ENCODE data around the gene SLC35F5.

SLC35F5 gene

DNA sequence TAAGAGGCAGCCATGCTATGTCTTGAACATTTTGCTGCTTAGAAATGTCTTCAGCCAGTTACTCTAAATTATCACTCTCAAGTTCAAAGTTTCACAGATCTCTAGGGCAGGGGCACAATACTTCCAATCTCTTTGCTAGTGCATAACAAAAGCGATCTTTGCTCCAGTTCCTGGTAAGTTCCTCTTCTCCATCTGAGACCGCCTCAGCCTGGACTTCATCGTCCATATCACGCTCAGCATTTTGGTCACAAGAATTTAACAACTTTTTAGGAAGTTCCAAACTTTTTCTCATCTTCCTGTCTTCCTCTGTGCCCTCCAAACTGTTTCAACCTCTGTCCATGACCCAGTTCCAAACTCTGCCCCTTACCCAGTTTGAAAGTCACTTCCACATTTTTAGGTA is 8.8 kb upstream of the SLC35F5 start:
- no peak for TF ChIP-seq EZH2phosphoT487 (IDR thresholded peaks at IDR 0.05; ENCODE audit: low read depth)
- Histone ChIP-seq H3K9ac (ENCODE audit: low read length) (no peak overlapping the region), H4K20me1 (ENCODE audit: insufficient read depth, low read length) (no peaks in the 10 kb centered on the region)

DNA sequence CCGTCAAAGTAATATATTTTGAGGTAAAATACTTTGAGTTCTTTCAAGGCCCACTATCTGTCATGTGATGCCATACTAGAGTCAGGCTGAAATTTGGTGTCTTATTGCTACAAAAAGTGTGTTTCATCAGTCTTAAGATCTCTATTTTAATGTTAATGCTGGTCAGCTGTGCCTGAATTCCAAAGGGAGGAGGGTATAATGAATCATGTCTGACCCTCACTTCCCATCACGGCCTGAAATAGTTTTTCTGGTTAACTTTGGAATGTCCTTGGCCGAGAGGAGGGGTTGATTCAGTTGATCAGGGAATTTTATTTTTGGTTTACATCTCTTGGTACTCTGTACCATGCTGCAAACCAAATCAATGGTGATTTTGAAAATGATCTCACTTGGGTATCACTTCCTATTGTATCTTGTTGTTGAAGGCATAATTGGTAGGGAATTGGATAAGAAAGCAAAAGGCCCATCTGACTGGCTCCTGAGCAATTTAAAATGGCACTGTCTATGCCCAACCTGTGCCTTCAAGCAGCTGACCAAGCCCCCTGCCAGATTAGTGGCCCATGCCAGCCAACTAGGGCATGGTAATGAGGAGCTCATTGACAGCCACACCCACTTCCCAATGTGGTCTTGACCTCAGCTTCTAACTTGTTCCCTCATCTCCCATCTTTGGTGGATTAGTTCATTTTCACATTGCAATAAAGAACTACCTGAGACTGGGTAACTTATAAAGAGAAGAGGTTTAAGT is 6.1 kb upstream of the SLC35F5 start:
- Histone ChIP-seq H2AFZ (ENCODE audit: low read depth, low read length) (no peak overlapping the region), H4K20me1 (ENCODE audit: insufficient read depth, low read length) (no peaks in the 10 kb centered on the region), H3K9ac (ENCODE audit: low read length) (no peak overlapping the region), H3K79me2 (ENCODE audit: low read length) (no peaks in the 10 kb centered on the region), H3K9me3 (ENCODE audit: insufficient read depth, low read length) (no peaks in the 10 kb centered on the region), H3K4me1 (ENCODE audit: low read length) (peaks cover 20% of the 10 kb centered on the region), H3K36me3 (replicated peaks; ENCODE audit: low read depth, low read length) (no peaks in the 10 kb centered on the region), H3K27ac (ENCODE audit: low read length) (no peak overlapping the region), H3K4me3 (ENCODE audit: low read length) (no peak overlapping the region), H3K27me3 (ENCODE audit: low read depth, low read length) (no peaks in the 10 kb centered on the region), H3K4me2 (ENCODE audit: low read length) (no peak overlapping the region)
- no peak for TF ChIP-seq EZH2phosphoT487 (IDR thresholded peaks at IDR 0.05; ENCODE audit: low read depth)
- TF ChIP-seq, protein P1, sequence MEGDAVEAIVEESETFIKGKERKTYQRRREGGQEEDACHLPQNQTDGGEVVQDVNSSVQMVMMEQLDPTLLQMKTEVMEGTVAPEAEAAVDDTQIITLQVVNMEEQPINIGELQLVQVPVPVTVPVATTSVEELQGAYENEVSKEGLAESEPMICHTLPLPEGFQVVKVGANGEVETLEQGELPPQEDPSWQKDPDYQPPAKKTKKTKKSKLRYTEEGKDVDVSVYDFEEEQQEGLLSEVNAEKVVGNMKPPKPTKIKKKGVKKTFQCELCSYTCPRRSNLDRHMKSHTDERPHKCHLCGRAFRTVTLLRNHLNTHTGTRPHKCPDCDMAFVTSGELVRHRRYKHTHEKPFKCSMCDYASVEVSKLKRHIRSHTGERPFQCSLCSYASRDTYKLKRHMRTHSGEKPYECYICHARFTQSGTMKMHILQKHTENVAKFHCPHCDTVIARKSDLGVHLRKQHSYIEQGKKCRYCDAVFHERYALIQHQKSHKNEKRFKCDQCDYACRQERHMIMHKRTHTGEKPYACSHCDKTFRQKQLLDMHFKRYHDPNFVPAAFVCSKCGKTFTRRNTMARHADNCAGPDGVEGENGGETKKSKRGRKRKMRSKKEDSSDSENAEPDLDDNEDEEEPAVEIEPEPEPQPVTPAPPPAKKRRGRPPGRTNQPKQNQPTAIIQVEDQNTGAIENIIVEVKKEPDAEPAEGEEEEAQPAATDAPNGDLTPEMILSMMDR (IDR thresholded peaks at IDR 0.05; ENCODE audit: low read depth, low read length) = no peak

More for the DNA sequence above, 8.8 kb upstream of the SLC35F5 start:
- H3K36me3 ChIP-seq (replicated peaks; ENCODE audit: low read depth, low read length) = no peaks in the 10 kb centered on the region
- H3K27me3 ChIP-seq (ENCODE audit: low read depth, low read length) = no peaks in the 10 kb centered on the region
- no peak overlapping the region for H3K27ac ChIP-seq (ENCODE audit: low read length)
- no peak overlapping the region for H2AFZ ChIP-seq (ENCODE audit: low read depth, low read length)
- H3K4me1 ChIP-seq (ENCODE audit: low read length) = peaks cover 3% of the 10 kb centered on the region
- H3K9me3 ChIP-seq (ENCODE audit: insufficient read depth, low read length) = no peaks in the 10 kb centered on the region
- no peaks in the 10 kb centered on the region for H3K79me2 ChIP-seq (ENCODE audit: low read length)
- H3K4me3 ChIP-seq (ENCODE audit: low read length) = no peak overlapping the region
- H3K4me2 ChIP-seq (ENCODE audit: low read length) = no peak overlapping the region

DNA sequence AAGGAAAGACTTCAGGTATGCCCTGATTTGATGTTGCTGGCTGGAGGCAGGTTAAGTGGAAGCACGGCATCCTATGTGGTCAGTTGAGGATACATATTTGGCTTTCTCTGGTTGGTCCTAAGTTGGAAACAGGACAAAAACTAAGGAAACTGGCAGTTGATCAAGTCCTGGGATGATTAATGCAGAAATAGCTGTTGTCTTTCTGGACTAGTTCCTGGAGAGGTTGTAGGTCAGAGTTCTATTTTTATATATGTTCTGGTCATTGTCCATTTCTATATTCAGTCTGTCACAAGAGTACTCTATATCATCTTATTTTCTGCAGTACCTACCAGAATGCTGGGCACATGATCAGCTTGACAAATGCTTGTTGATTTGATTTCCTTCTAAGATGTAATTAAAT is 4.0 kb upstream of the SLC35F5 start:
- TF ChIP-seq, protein P1 (IDR thresholded peaks at IDR 0.05; ENCODE audit: low read depth, low read length) = no peak
- no peak for TF ChIP-seq EZH2phosphoT487 (IDR thresholded peaks at IDR 0.05; ENCODE audit: low read depth)
- peaks cover 22% of the 10 kb centered on the region for H3K4me1 ChIP-seq (ENCODE audit: low read length)
- H3K27me3 ChIP-seq (ENCODE audit: low read depth, low read length) = no peaks in the 10 kb centered on the region
- H4K20me1 ChIP-seq (ENCODE audit: insufficient read depth, low read length) = no peaks in the 10 kb centered on the region
- no peaks in the 10 kb centered on the region for H3K9me3 ChIP-seq (ENCODE audit: insufficient read depth, low read length)
- H3K9ac ChIP-seq (ENCODE audit: low read length) = no peak overlapping the region
- H3K79me2 ChIP-seq (ENCODE audit: low read length) = peaks cover 9% of the 10 kb centered on the region
- no peak overlapping the region for H2AFZ ChIP-seq (ENCODE audit: low read depth, low read length)
- no peak overlapping the region for H3K4me3 ChIP-seq (ENCODE audit: low read length)
- no peak overlapping the region for H3K4me2 ChIP-seq (ENCODE audit: low read length)
- H3K27ac ChIP-seq (ENCODE audit: low read length) = no peak overlapping the region
- no peaks in the 10 kb centered on the region for H3K36me3 ChIP-seq (replicated peaks; ENCODE audit: low read depth, low read length)

DNA sequence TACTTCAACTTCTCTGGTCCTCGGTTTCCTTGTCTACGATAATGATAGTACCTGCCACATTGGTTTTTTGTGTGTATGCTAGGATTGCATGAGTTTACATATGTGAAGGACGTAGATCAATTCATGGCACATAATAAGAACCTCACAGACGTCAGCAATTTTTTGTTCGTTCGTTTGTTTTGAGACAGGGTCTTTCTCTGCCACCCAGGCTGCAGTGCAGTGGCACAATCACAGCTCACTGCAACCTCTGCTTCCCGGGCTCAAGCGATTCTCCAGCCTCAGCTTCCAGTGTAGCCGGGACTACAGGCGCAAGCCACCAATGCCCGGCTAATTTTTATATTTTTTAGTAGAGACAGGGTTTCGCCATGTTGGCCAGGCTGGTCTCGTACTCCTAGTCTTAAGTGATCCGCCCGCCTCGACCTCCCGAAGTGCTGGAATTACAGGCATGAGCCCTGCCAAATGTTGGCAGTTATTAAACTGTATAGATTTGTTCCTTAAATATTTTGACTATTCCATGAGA is 756 bp upstream of the SLC35F5 start:
- peaks cover 6% of the 10 kb centered on the region for H3K36me3 ChIP-seq (replicated peaks; ENCODE audit: low read depth, low read length)
- H3K27me3 ChIP-seq (ENCODE audit: low read depth, low read length) = no peaks in the 10 kb centered on the region
- H3K79me2 ChIP-seq (ENCODE audit: low read length) = peaks cover 22% of the 10 kb centered on the region
- no peaks in the 10 kb centered on the region for H4K20me1 ChIP-seq (ENCODE audit: insufficient read depth, low read length)
- peak overlapping the region; percentile 78 for H3K4me2 ChIP-seq (ENCODE audit: low read length)
- H2AFZ ChIP-seq (ENCODE audit: low read depth, low read length) = peak overlapping the region; percentile 40; the same call in 1 of the 2 replicates
- H3K4me1 ChIP-seq (ENCODE audit: low read length) = peaks cover 29% of the 10 kb centered on the region
- no peak for TF ChIP-seq EZH2phosphoT487 (IDR thresholded peaks at IDR 0.05; ENCODE audit: low read depth)
- TF ChIP-seq, protein P1 (IDR thresholded peaks at IDR 0.05; ENCODE audit: low read depth, low read length) = no peak
- peak overlapping the region; percentile 97 for H3K4me3 ChIP-seq (ENCODE audit: low read length)
- no peaks in the 10 kb centered on the region for H3K9me3 ChIP-seq (ENCODE audit: insufficient read depth, low read length)
- H3K27ac ChIP-seq (ENCODE audit: low read length) = peak overlapping the region; percentile 95
- peak overlapping the region; percentile 92 for H3K9ac ChIP-seq (ENCODE audit: low read length)
